GM20000 (cell line): ENCODE data around the gene MSANTD1.

Experiments
- DNase-seq: peaks from one replicate; pipeline ENCODE4 v3.0.0; 2012; ENCODE audit warnings: low spot score
- TF ChIP-seq, protein P1 (sequence below): IDR thresholded peaks from 2 replicates; pipeline ENCODE4 v1.5.1; 2012; ENCODE audit warnings: mild to moderate bottlenecking, control low read depth; ENCODE audit errors: extremely low read depth, missing control alignments

The MSANTD1 gene

DNA sequence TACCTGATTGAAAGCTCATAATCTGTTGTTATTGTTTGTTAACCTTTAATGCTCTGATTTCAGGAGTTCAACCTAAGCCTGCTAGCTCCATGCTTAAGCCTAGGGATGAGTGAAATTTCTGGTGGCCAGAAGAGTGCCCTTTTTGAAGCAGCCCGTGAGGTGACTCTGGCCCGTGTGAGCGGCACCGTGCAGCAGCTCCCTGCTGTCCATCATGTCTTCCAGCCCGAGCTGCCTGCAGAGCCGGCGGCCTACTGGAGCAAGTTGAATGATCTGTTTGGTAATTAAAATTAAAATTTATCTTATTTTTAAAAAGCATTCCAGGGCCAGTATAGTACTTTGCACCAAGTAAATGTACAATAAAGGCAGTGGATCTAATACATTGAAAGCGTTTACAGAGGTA lies 37.1 kb upstream of the MSANTD1 start:
- DNase-seq = no peak
- TF ChIP-seq, protein P1, sequence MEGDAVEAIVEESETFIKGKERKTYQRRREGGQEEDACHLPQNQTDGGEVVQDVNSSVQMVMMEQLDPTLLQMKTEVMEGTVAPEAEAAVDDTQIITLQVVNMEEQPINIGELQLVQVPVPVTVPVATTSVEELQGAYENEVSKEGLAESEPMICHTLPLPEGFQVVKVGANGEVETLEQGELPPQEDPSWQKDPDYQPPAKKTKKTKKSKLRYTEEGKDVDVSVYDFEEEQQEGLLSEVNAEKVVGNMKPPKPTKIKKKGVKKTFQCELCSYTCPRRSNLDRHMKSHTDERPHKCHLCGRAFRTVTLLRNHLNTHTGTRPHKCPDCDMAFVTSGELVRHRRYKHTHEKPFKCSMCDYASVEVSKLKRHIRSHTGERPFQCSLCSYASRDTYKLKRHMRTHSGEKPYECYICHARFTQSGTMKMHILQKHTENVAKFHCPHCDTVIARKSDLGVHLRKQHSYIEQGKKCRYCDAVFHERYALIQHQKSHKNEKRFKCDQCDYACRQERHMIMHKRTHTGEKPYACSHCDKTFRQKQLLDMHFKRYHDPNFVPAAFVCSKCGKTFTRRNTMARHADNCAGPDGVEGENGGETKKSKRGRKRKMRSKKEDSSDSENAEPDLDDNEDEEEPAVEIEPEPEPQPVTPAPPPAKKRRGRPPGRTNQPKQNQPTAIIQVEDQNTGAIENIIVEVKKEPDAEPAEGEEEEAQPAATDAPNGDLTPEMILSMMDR = no peak

DNA sequence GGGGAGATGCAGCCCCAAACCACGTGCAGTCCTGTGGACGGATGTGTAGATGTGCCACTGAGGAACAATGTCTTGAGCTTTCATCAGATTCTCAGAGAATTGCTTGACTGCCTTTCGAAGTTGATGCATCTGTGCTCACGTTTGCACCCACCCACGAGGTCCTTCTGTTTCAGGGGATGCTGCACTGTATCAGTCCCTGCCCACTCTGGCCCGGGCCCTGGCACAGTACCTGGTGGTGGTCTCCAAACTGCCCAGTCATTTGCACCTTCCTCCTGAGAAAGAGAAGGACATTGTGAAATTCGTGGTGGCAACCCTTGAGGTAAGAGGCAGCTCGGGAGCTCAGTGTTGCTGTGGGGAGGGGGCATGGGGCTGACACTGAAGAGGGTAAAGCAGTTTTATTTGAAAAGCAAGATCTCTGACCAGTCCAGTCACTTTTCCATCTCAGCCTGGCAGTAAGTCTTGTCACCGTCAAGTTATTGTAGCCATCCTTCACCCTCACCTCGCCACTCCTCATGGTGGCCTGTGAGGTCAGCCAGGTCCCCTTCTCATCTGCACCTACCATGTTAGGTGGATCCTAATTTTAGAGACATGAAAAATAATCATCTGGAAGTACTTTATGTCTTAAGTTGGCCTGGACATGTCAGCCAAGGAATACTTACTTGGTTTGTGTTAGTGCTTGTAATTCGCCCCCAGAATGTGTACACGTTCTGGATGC lies 36.4 kb upstream of the MSANTD1 start:
- no peak for DNase-seq
- TF ChIP-seq, protein P1 = no peak

DNA sequence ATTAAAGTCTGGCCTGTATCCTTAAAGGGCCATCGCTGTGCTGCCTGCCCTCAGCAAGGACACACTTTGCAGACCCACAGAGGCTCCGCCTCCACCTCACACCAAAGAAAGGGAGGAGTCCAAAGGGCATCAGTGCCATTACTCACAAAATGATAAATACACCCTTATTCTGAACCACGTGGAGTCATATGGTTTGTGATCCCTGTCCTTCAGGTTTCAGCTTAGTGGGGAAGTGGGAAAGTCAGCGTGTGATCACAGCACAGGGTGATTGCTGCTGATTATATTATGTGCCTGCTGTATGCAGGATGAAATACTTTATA lies 35.9 kb upstream of the MSANTD1 start:
- TF ChIP-seq, protein P1 = no peak
- no peak for DNase-seq

DNA sequence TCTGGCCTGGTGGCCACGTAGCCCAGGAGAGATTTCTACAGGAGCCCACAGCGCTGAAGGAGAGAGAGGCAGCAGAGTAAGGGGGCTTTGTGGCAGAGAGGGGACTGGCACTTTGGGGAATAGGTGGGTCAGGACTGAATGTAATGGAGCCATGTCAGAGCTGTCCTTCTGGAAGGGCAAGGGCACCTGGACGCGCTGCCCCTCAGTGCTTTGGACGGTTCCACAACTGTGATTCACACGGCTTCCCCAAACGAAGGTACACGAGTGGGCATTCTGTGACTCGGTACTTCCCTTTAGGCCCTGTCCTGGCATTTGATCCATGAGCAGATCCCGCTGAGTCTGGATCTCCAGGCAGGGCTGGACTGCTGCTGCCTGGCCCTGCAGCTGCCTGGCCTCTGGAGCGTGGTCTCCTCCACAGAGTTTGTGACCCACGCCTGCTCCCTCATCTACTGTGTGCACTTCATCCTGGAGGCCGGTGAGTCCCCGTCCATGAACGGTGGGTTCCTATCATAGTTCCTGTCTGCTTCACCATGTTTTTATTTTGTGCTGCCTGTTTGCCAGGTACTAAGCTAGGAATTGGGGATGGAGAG lies 35.2 kb upstream of the MSANTD1 start:
- TF ChIP-seq, protein P1 = no peak
- DNase-seq = no peak

DNA sequence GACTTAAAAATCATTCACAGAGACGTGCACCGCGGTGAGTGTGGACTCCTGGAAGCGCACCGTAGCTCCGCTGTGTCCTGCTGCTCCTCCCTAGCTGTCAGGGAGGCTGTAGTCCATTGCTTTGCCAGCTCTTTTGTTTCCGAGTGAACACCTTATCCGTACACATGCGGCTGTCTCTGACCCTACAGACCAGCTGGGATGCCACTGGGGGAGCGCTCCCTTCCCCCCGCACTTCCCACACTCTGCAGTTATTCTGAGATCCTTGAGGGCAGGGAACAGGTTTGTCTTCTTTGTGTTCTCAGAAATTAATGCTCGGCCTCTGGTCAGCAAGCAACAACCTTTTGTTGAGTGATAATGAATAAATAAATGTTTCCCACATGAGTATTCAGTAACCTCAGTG lies 33.7 kb upstream of the MSANTD1 start:
- DNase-seq = no peak
- TF ChIP-seq, protein P1 = no peak

DNA sequence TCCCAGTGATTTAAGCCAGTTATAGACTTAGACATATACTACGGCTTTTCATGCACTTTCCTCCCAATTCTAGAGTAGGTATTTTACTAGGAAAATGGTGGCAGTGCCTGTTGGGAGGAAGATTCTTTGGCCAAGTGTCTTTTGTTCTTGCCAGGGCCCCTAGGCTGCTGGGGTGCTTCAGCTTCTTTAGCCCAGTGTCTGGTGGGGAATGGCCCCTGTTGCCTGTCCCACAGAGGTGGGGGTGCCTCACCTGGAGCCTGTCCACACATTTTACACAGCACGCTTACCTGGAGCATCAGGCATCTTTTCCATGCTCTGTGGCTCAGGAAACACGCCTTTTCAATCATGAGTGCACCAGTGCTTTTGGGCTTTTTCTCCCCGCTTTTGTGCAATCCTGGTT lies 33.2 kb upstream of the MSANTD1 start:
- no peak for DNase-seq

DNA sequence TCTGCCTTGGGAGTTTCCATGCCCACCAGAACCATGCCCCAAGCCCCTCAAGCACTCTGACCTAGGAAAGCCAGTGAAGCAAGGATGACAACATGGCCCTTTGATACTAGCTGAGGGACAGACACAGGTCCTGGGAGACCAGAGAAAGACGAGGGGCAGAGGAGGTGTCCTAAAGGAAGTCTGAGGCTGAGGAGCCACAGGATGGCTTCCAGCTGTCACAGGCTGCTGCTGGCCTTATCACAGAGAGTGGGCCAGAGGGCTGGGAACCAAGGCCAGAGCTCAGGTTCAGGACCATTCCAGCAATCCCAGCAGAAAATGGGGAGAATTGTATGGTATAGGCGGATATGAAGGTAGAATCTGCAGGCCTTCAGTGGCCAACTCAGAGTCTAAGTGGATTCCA lies 31.7 kb upstream of the MSANTD1 start:
- TF ChIP-seq, protein P1 = no peak
- DNase-seq = no peak

More for the DNA sequence above, 33.2 kb upstream of the MSANTD1 start:
- TF ChIP-seq, protein P1 = no peak
